Transverse colon (tissue), 4 donors: ENCODE results near the gene ZNF333. TPM values are rescaled to one million over a fixed set of nuclear protein-coding genes. Genes with fewer than 3 reads are reported as not detected.
"Not testable (repeated sequence)": the region's sequence is repeated elsewhere in the genome, so short reads cannot be mapped to it uniquely, and the experiment has no call there.

Experiments used
- DNase-seq: peaks from one replicate; pipeline ENCODE4 v3.0.0-alpha.2; 2019
- H3K27ac ChIP-seq, 4 donors: fragments of 200-600 bp; sonication (generic); 2 replicates each; pipeline ENCODE4 v1.5.1; 2016 to 2018; ENCODE audit warnings: inconsistent platforms in 4 of 4
- H3K27me3 ChIP-seq: fragments of 200-600 bp; sonication (generic); 2 replicates; pipeline ENCODE4 v1.5.1; 2017; ENCODE audit warnings: inconsistent platforms
- H3K36me3 ChIP-seq, 4 donors: fragments of 200-600 bp; sonication (generic); 2 replicates each; pipeline ENCODE4 v1.5.1; 2017 to 2019; ENCODE audit warnings: inconsistent platforms in 4 of 4
- H3K4me1 ChIP-seq, 4 donors: fragments of 200-600 bp; sonication (generic); 2 replicates each; pipeline ENCODE4 v1.5.1; 2017 to 2020; ENCODE audit warnings: inconsistent platforms in 4 of 4
- H3K4me3 ChIP-seq, 4 donors: fragments of 200-600 bp; sonication (generic); 1 replicate in 1 of 4; 2 replicates in 3 of 4; pipeline versions ENCODE4 v1.5.1 to v1.6.1; 2017 to 2019; ENCODE audit warnings: inconsistent platforms in 4 of 4
- H3K9me3 ChIP-seq, 2 donors: fragments of 200-600 bp; sonication (generic); 2 replicates each; pipeline ENCODE4 v1.5.1; 2017 to 2019; ENCODE audit warnings: inconsistent platforms in 2 of 2
- EP300 ChIP-seq: sonication (generic); formaldehyde crosslinking; IDR thresholded peaks from one replicate; pipeline ENCODE4 v1.6.1; 2017; ENCODE audit warnings: antibody characterized with exemption, low read depth
- POLR2A ChIP-seq: fragments of 450-650 bp; IDR thresholded peaks from one replicate; pipeline ENCODE4 v1.6.1; 2016; ENCODE audit warnings: antibody characterized with exemption, mild to moderate bottlenecking, moderate library complexity
- POLR2AphosphoS5 ChIP-seq, 3 donors: sonication (generic); formaldehyde crosslinking; IDR thresholded peaks; one replicate each; pipeline ENCODE4 v1.6.1; 2016; ENCODE audit warnings: antibody characterized with exemption in 3 of 3
- WGBS, 2 donors: methylation state at CpG; one replicate each; pipeline ENCODE4 v1.1.5; 2018; ENCODE audit warnings: low coverage in 1 of 2; 5-methylcytosine and 5-hydroxymethylcytosine counted together
- in situ Hi-C, 4 donors: fragments of 200-750 bp; cut with MboI; loops; one replicate each; pipeline versions ENCODE4 v1.15.0 to v1.15.1; 2017; ENCODE audit warnings: low sequenced_read_pairs in 3 of 4, low pct_ligation_motif_present in 1 of 4, low pct_unique_long_range_greater_than_20kb in 1 of 4
- intact Hi-C: fragments of 100-400 bp; cut with DNase I; formaldehyde crosslinking; loops from one replicate; pipeline ENCODE4 v1.15.1; 2023; ENCODE audit warnings: low total_unique reads
- total RNA-seq, 4 donors: library from RNA; depleted of rRNA; stranded (reverse); fragments of >200 nt; gene quantifications; one replicate each; pipeline ENCODE4 v1.1.0, GENCODE V29; 2016
- TF ChIP-seq, protein P1 (sequence below), 5 experiments: fragments of 200-600 bp in 3 of 5; fragments of 450-650 bp in 2 of 5; sonication (generic) in 3 of 5; IDR thresholded peaks; 1 replicate in 2 of 5; 2 replicates in 3 of 5; pipeline ENCODE4 v1.5.1; 2016 to 2017; ENCODE audit warnings: antibody characterized with exemption in 5 of 5, inconsistent platforms in 3 of 5, mild to moderate bottlenecking in 2 of 5, moderate library complexity in 1 of 5

The ZNF333 gene
- total RNA-seq, 4 donors from 2014 or later, result 10.1 to 31.4 (median 16.1) TPM

DNA sequence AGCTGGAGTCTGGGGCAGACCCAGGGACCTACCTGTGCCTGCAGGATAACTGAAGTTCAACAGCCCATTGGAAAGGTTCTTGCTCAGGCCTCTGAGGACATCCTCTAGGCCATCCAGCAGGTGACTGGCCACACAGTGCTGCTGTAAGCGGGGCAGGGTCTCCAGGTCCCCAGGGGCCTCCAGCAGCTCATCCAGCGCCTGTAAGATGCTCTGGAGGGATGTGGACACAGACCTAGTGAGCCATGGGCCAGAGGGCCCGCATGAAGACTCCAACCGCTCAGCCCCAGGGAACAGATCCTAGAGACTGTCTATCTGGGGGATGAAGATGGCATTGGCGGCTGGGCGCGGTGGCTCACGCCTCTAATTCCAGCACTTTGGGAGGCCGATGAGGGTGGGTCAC, 74.6 kb downstream of the ZNF333 start:
- 80 to 85% methylated on average over 3 to 9 of the region's 9 CpGs for WGBS, 2 donors

DNA sequence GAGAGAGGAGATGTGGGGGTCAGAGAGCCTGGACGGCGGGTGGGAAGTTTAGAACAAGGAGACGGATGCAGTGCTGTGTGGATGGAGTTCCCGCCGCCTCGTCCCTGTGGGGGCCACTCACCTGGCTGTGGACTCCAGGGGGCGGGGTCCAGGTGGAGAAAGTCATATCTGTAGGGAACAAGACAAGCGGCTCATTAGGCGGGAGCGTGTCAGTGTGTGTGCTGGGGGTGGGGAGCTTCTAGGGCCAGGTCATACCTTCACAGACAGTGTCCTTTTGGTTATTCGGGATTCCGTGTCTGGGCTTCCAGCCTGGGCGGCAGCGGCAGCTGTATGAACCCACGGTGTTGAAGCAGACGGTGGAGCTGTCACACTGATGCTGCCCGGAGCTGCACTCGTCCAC, 75.6 kb downstream of the ZNF333 start:
- H3K36me3 ChIP-seq, H3K9me3 ChIP-seq, H3K4me3 ChIP-seq, H3K4me1 ChIP-seq, intact Hi-C loops, DNase-seq, H3K27ac ChIP-seq, H3K27me3 ChIP-seq: not testable (repeated sequence)
- WGBS, 2 donors, result 91% methylated on average over 12 of the region's 18 CpGs; no CpG with 5 or more reads in 1 of the 2 donors
- in situ Hi-C loops, result loop anchor here in 2 of 4 donors (5.0 to 10.0 kb wide), 2 partner anchors 368 to 371 kb away; no protein-coding TSS in a partner anchor

More for the DNA sequence above, 74.6 kb downstream of the ZNF333 start:
- no peaks in the 10 kb centered on the region for H3K9me3 ChIP-seq
- H3K27ac ChIP-seq, result no peak overlapping the region
- no peak overlapping the region for H3K4me3 ChIP-seq
- TF ChIP-seq POLR2A (no peak), EP300 (no peak), POLR2AphosphoS5 (IDR thresholded peaks at IDR 0.05) (no peak)
- TF ChIP-seq, protein P1, sequence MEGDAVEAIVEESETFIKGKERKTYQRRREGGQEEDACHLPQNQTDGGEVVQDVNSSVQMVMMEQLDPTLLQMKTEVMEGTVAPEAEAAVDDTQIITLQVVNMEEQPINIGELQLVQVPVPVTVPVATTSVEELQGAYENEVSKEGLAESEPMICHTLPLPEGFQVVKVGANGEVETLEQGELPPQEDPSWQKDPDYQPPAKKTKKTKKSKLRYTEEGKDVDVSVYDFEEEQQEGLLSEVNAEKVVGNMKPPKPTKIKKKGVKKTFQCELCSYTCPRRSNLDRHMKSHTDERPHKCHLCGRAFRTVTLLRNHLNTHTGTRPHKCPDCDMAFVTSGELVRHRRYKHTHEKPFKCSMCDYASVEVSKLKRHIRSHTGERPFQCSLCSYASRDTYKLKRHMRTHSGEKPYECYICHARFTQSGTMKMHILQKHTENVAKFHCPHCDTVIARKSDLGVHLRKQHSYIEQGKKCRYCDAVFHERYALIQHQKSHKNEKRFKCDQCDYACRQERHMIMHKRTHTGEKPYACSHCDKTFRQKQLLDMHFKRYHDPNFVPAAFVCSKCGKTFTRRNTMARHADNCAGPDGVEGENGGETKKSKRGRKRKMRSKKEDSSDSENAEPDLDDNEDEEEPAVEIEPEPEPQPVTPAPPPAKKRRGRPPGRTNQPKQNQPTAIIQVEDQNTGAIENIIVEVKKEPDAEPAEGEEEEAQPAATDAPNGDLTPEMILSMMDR (IDR thresholded peaks at IDR 0.05), result no peak
- intact Hi-C loops (no loop called here), in situ Hi-C loops (loop anchor here in 1 of 4 donors (10.0 kb wide), 1 partner anchor 370 kb away; no protein-coding TSS in a partner anchor)
- DNase-seq, result no peak
- H3K4me1 ChIP-seq, result no peaks in the 10 kb centered on the region
- no peaks in the 10 kb centered on the region for H3K27me3 ChIP-seq
- H3K36me3 ChIP-seq, result no peaks in the 10 kb centered on the region

DNA sequence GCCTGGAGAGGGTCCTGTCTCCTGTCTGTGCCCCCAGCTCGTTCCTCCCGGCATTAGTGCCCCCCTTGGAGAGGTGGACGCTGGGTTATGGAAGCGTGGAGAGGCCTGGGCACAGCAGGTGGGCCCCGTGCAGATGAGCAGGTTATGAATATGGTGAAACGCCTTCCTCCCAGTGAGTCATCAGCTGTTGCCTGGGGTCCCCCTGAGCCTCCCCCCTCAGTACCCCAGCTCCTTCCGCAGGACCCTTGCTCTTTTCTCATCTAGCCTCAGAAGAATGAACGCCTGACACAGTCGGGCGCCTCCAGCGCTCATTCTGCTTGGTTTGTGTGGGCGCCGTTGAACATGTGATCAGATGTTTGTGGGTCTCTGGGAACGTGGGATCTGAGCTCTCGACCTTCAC, 76.0 kb downstream of the ZNF333 start:
- in situ Hi-C loops, result loop anchor here in 2 of 4 donors (5.0 to 10.0 kb wide), 2 partner anchors 369 to 371 kb away; no protein-coding TSS in a partner anchor
- H3K4me3 ChIP-seq, H3K4me1 ChIP-seq, H3K9me3 ChIP-seq, H3K36me3 ChIP-seq, intact Hi-C loops, H3K27ac ChIP-seq, H3K27me3 ChIP-seq, DNase-seq: not testable (repeated sequence)
- 78% methylated on average over 15 of the region's 15 CpGs; no CpG with 5 or more reads in 1 of the 2 donors for WGBS, 2 donors

DNA sequence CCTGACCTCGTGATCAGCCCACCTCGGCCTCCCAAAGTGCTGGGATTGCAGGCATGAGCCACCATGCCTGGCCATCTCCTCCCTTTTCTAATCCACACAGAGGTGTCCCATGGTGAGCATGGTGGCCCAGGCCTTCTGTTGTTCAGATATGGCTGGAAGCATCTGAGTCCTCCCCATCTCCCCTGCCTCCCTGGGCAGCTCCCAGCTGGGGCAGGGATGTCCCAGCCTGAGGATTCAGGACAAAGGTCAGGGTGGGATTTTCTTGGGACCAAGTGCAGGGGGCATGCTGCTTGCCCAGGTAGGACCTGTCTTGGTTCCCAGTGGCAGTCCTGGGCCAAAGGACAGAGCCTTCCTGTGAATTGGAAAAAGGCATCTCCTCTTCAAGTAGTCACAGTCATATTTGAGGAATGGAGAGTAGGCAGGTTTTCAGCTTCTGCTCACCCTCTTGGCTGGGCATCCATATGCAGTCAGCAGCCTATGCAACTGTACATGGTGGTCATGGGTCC, 77.7 kb downstream of the ZNF333 start:
- H3K4me3 ChIP-seq, result no peak overlapping the region
- DNase-seq, result no peak

DNA sequence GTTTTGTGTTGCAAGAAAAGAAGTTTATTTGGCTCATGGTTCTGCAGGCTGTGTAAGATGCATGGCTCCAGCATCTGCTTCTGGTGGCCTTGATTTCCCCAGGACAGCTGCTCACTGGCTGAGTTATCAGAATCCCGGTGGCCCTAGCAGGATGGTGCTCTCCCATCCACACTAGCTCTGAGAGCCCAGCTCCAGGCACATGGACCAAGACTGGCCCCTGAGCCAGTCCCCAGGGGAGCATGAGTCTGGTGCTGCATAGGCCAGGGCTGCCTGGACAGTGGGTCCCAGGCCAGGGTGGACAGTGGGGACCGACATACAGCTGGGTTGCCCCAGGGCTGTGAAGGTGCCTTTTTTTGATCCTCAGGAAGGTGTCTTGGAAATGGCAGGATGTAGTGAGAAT, 78.2 kb downstream of the ZNF333 start:
- no peak for DNase-seq
- Histone ChIP-seq H3K9me3 (no peaks in the 10 kb centered on the region), H3K4me1 (no peaks in the 10 kb centered on the region), H3K36me3 (no peaks in the 10 kb centered on the region), H3K27ac (no peak overlapping the region), H3K27me3 (no peaks in the 10 kb centered on the region), H3K4me3 (no peak overlapping the region)
- intact Hi-C loops (no loop called here), in situ Hi-C loops (loop anchor here in 2 of 4 donors (5.0 to 10.0 kb wide), 2 partner anchors 371 to 373 kb away; no protein-coding TSS in a partner anchor)
- WGBS, 2 donors, result 82% methylated on average over 2 of the region's 2 CpGs; no CpG with 5 or more reads in 1 of the 2 donors
- TF ChIP-seq POLR2A (no peak), EP300 (no peak), POLR2AphosphoS5 (IDR thresholded peaks at IDR 0.05) (no peak)
- TF ChIP-seq, protein P1 (IDR thresholded peaks at IDR 0.05), result no peak

More for the DNA sequence above, 77.7 kb downstream of the ZNF333 start:
- WGBS, 2 donors, result 79% methylated on average over 2 of the region's 2 CpGs; no CpG with 5 or more reads in 1 of the 2 donors
- intact Hi-C loops, result no loop called here
- no peak overlapping the region for H3K27ac ChIP-seq
- H3K4me1 ChIP-seq, result no peaks in the 10 kb centered on the region
- no peaks in the 10 kb centered on the region for H3K36me3 ChIP-seq
- no peaks in the 10 kb centered on the region for H3K9me3 ChIP-seq
- in situ Hi-C loops, result loop anchor here in 2 of 4 donors (5.0 to 10.0 kb wide), 2 partner anchors 370 to 373 kb away; no protein-coding TSS in a partner anchor
- no peaks in the 10 kb centered on the region for H3K27me3 ChIP-seq
- TF ChIP-seq EP300 (no peak), POLR2AphosphoS5 (IDR thresholded peaks at IDR 0.05) (no peak)
- TF ChIP-seq, protein P1 (IDR thresholded peaks at IDR 0.05), result no peak
